ENCODE results near the gene CCDC157. TPM values are rescaled to one million over a fixed set of nuclear protein-coding genes. Genes with fewer than 3 reads are reported as not detected.

The CCDC157 gene
- total RNA-seq, 2 experiments from 2014 or later: 4.0 to 4.7 TPM

DNA sequence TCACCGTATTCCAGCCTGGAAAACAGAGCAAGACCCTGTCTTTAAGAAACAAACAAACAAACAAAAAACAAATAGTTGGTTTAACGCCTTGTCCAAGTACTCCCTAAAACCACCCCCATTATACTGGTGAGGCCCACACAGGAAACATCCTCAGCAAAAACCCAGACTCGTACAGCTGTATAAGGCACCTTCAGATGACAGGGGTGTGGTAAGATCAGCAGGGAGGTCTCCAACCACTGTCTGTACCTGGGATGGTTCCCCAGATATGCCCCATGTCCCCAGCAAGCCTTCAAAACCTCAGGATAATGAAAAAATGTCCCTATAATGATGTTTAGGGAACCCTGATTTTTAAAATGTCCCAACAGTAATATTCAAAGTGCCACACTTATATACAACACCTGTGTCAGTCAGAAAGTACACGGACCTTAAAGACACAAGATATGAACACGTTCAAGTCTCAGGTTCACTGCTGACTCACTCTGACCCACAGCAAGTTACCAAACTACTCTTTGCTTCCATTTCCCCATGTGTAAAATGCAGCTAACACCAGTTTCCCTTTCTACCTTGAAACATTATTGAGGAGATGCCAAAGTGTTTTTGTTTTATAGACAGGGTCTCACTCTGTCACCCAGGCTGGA is 9.4 kb upstream of the CCDC157 start:
- DNase-seq (no peak), ATAC-seq (ENCODE audit: low read depth) (no peak)
- no peaks in the 10 kb centered on the region for H3K9me3 Mint-ChIP-seq
- peaks cover 22% of the 10 kb centered on the region for H3K4me1 Mint-ChIP-seq
- no peaks in the 10 kb centered on the region for H3K27me3 Mint-ChIP-seq
- H3K36me3 Mint-ChIP-seq: peaks cover 53% of the 10 kb centered on the region
- POLR2A ChIA-PET: no interaction called here
- H3K4me3 Mint-ChIP-seq: peak overlapping the region; percentile 27
- peak overlapping the region; percentile 49 for H3K27ac Mint-ChIP-seq

DNA sequence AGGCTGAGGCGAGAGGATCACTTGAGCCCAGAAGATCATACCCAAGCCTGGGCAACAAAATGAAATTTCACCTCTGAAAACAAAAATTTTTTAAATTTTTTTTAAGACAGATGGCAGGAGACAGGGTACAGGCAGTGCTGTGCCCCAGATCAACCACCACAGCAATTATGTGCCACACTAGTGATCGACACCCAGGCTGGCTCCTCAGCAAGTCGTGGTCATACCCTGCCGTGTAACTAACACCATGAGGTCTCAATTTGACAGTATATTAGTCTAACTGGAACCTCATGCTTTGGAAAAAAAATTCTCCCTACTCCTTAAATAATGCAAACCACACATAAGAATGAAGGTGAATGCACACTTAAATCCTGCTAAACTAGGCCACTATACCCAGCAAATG is 8.4 kb upstream of the CCDC157 start:
- no peak overlapping the region for H3K4me3 Mint-ChIP-seq
- H3K36me3 Mint-ChIP-seq: peaks cover 51% of the 10 kb centered on the region
- H3K4me1 Mint-ChIP-seq: peaks cover 23% of the 10 kb centered on the region
- no peak for DNase-seq
- no peaks in the 10 kb centered on the region for H3K27me3 Mint-ChIP-seq
- no peak for ATAC-seq (ENCODE audit: low read depth)
- POLR2A ChIA-PET: no interaction called here
- no peak overlapping the region for H3K27ac Mint-ChIP-seq
- H3K9me3 Mint-ChIP-seq: no peaks in the 10 kb centered on the region

- H3K36me3 Mint-ChIP-seq: peaks cover 52% of the 10 kb centered on the region
- no peak overlapping the region for H3K4me3 Mint-ChIP-seq
- POLR2A ChIA-PET: no interaction called here
- peaks cover 26% of the 10 kb centered on the region for H3K4me1 Mint-ChIP-seq
- DNase-seq: no peak
- H3K9me3 Mint-ChIP-seq: no peaks in the 10 kb centered on the region
- no peaks in the 10 kb centered on the region for H3K27me3 Mint-ChIP-seq
- H3K27ac Mint-ChIP-seq: no peak overlapping the region
- ATAC-seq (ENCODE audit: low read depth): no peak
Observed at GRCh38 chr22:30348809-30349208, 8.0 kb upstream of the CCDC157 start.

DNA sequence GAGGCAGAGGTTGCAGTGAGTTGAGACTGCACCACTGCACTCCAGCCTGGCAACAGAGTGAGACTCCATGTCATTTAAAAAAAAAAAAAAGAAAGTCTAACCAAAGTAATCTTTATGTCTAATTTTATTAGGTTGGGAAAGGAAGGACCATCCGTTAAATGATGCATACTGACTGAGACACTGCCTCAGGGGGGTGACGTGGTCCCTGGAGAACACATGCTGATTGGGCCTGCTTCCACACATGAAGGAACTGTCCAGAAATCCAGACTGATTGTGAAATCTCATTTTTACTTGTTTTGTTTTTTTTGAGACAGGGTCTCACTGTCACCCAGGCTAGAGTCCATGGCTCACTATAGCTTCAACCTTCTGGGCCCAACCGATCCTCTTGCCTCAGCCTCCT is 5.6 kb upstream of the CCDC157 start:
- DNase-seq (no peak), ATAC-seq (ENCODE audit: low read depth) (no peak)
- H3K4me3 Mint-ChIP-seq: no peak overlapping the region
- POLR2A ChIA-PET: no interaction called here
- H3K27me3 Mint-ChIP-seq: no peaks in the 10 kb centered on the region
- no peaks in the 10 kb centered on the region for H3K9me3 Mint-ChIP-seq
- H3K36me3 Mint-ChIP-seq: peaks cover 49% of the 10 kb centered on the region
- H3K4me1 Mint-ChIP-seq: peaks cover 45% of the 10 kb centered on the region
- H3K27ac Mint-ChIP-seq: no peak overlapping the region

DNA sequence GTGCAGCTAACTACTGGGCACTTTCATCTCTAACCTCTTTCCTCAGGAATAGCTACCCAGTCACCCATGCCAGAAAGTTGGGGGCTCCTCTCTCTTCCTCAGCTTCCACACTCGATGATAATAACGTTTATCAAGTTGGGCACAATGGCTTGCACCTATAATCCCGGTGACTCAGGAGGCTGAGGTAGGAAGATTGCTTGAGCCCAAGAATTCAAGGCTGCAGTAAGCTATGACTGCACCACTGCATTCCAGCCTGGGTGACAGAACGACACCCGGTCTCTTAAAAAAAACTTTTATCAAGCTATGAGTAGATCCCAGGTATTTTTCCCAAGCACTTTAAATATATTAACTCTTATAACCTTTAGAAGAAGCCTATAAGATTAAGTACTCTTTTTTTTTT is 2.2 kb upstream of the CCDC157 start:
- H3K4me3 Mint-ChIP-seq: no peak overlapping the region
- no peak for ATAC-seq (ENCODE audit: low read depth)
- no peak for DNase-seq
- H3K27me3 Mint-ChIP-seq: no peaks in the 10 kb centered on the region
- H3K9me3 Mint-ChIP-seq: no peaks in the 10 kb centered on the region
- peaks cover 41% of the 10 kb centered on the region for H3K4me1 Mint-ChIP-seq
- peaks cover 34% of the 10 kb centered on the region for H3K36me3 Mint-ChIP-seq
- no peak overlapping the region for H3K27ac Mint-ChIP-seq
- POLR2A ChIA-PET: interaction anchor here (0.7 to 4.6 kb wide), 3 partner anchors 28 to 824 kb away, joined by 3 to 44 read pairs (median 37); partner anchors contain the start of genes CASTOR1 and TBC1D10A

DNA sequence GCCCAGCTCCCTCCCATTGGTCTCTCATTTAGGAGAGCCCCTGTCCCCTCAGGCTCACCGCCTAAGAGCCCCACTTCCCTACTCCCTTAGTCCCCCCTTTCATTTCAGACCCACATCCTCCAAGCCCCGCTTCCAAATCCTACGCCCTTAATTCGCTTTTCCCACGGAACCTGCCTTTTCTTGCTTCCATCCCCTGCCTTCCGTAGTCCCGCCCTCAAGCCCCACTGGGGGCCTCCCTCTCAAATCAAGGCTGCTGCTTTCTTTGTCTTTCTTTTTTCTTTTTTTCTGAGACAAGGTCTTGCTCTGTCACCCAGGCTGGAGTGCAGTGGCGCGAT is 396 bp downstream of the CCDC157 start:
- peak overlapping the region; percentile 94 for H3K4me3 Mint-ChIP-seq
- POLR2A ChIA-PET: interaction anchor here (0.6 to 4.6 kb wide), 18 partner anchors 15 to 96 kb away, joined by 3 to 44 read pairs (median 4); partner anchors contain the start of genes CASTOR1, RNF215, SEC14L2 and TBC1D10A
- no peaks in the 10 kb centered on the region for H3K27me3 Mint-ChIP-seq
- no peaks in the 10 kb centered on the region for H3K9me3 Mint-ChIP-seq
- peaks cover 43% of the 10 kb centered on the region for H3K4me1 Mint-ChIP-seq
- ATAC-seq (ENCODE audit: low read depth): no peak
- H3K27ac Mint-ChIP-seq: peak overlapping the region; percentile 82
- no peak for DNase-seq
- H3K36me3 Mint-ChIP-seq: peaks cover 15% of the 10 kb centered on the region

- peak overlapping the region; percentile 82 for H3K27ac Mint-ChIP-seq
- no peak for ATAC-seq (ENCODE audit: low read depth)
- H3K4me1 Mint-ChIP-seq: peaks cover 46% of the 10 kb centered on the region
Observed at GRCh38 chr22:30357650-30358215, 926 bp downstream of the CCDC157 start.

DNA sequence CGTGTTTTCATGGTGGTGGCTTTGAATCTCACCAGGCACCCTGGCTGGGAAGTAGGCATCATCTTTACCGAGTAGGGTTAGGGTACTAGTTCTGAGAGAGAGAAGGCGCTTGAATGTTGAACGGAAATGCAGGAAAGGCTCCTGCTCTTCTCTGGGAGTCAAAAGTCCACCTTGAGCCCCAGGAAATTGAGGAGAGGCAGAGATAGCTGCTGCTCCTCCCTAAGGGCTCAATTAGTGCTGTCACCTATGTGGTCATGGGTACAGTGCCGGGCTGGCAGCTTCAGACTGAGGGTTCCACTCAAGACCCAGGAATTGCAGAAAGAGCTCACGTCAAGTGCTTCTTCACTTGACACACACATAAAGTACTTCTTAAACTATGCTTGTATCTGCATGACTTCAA is 1.7 kb downstream of the CCDC157 start:
- no peak overlapping the region for H3K27ac Mint-ChIP-seq
- peaks cover 46% of the 10 kb centered on the region for H3K4me1 Mint-ChIP-seq
- H3K4me3 Mint-ChIP-seq: no peak overlapping the region
- ATAC-seq (ENCODE audit: low read depth): no peak
- H3K27me3 Mint-ChIP-seq: no peaks in the 10 kb centered on the region
- peaks cover 15% of the 10 kb centered on the region for H3K36me3 Mint-ChIP-seq
- H3K9me3 Mint-ChIP-seq: no peaks in the 10 kb centered on the region
- POLR2A ChIA-PET: interaction anchor here (4.6 kb wide), 1 partner anchor 70 kb away, joined by 37 read pairs; the partner anchor contains the start of gene CASTOR1
- DNase-seq: no peak

More at GRCh38 chr22:30357650-30358215, 926 bp downstream of the CCDC157 start:
- Mint-ChIP-seq H3K4me3 (peak overlapping the region; percentile 69), H3K9me3 (no peaks in the 10 kb centered on the region), H3K27me3 (no peaks in the 10 kb centered on the region), H3K36me3 (peaks cover 17% of the 10 kb centered on the region)
- DNase-seq: no peak
- POLR2A ChIA-PET: interaction anchor here (1.2 to 4.6 kb wide), 4 partner anchors 30 to 69 kb away, joined by 9 to 44 read pairs (median 31); partner anchors contain the start of genes CASTOR1, RNF215 and TBC1D10A

DNA sequence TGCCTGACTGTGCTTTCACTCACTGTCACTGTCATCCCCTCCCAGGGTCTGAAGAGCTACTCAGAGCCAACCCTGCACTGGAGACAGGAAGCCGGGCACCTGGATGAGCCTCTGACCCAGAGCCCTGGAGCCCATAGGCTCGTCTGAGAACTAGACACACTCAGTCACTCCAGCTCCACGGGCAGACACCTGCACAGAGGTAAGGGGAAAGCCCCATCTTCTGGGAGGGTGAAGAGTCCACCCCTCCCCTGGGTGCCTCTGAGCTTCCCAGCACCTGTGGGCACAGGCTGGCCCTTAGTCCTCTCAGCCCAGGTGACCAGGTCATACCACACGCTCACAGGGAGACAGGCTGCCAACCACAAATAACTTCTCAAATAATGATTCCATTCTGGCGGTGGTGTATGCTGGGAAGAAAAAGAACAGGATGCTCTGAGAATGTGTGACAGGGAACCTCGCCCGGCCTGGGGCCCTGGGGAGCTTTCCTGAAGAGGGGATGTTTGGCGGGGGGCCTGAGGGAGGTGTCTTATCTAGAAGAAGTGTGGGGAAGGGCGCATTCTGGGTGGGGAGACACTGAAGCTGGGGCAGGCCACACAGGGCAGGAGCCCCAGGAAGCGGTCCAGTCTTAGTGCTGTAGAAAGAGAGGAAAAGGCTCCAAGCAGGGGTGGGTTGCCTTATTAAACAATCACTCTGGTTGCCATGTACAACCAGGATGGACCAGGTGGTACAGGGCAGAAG is 5.3 kb downstream of the CCDC157 start:
- H3K9me3 Mint-ChIP-seq: no peaks in the 10 kb centered on the region
- H3K36me3 Mint-ChIP-seq: peaks cover 2% of the 10 kb centered on the region
- no peak for DNase-seq
- no peaks in the 10 kb centered on the region for H3K27me3 Mint-ChIP-seq
- peaks cover 25% of the 10 kb centered on the region for H3K4me1 Mint-ChIP-seq
- no peak for ATAC-seq (ENCODE audit: low read depth)
- no peak overlapping the region for H3K4me3 Mint-ChIP-seq
- POLR2A ChIA-PET: no interaction called here
- H3K27ac Mint-ChIP-seq: peak overlapping the region; percentile 72

DNA sequence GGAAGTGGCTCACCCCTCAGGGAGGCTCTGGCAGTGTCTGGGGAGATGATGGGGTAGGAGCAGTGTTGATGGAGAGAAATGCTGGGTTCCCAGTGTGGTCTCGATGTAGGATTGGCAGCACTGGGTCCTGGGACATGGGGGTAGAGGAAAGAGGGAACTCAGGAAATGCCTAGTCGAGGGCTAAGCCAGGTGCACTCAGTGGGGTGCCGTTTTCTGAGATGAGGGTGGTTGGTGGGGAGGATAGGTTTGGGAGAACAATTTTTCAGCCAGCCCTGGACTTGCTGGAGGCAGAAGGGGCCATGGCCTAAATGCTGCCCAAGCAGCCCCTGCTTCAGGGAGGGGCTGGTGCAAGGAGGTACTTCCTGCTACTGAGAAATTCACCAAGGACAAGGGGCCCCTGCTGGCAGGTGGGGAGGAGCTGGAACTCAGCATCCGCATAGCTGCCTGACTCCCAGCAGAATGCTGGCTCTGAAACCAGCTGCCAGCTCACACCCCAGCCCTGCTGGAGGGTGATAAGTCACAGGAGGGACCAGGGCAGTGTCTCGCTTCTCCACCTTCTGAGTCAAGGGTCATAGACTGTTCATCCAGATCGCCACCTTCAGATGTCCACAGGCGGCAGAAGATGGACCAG is 6.0 kb downstream of the CCDC157 start:
- H3K27ac Mint-ChIP-seq: peak overlapping the region; percentile 72
- H3K4me3 Mint-ChIP-seq: no peak overlapping the region
- H3K4me1 Mint-ChIP-seq: peaks cover 22% of the 10 kb centered on the region
- no peaks in the 10 kb centered on the region for H3K27me3 Mint-ChIP-seq
- no peaks in the 10 kb centered on the region for H3K9me3 Mint-ChIP-seq
- ATAC-seq (ENCODE audit: low read depth): no peak
- no peak for DNase-seq
- POLR2A ChIA-PET: no interaction called here
- H3K36me3 Mint-ChIP-seq: peaks cover 2% of the 10 kb centered on the region

GRCh38 chr22:30365891-30366290 is 9.1 kb downstream of the CCDC157 start:
- POLR2A ChIA-PET: no interaction called here
- H3K36me3 Mint-ChIP-seq: peaks cover 2% of the 10 kb centered on the region
- H3K4me3 Mint-ChIP-seq: no peak overlapping the region
- no peaks in the 10 kb centered on the region for H3K27me3 Mint-ChIP-seq
- DNase-seq (no peak), ATAC-seq (ENCODE audit: low read depth) (no peak)
- H3K9me3 Mint-ChIP-seq: no peaks in the 10 kb centered on the region
- H3K4me1 Mint-ChIP-seq: peaks cover 19% of the 10 kb centered on the region
- no peak overlapping the region for H3K27ac Mint-ChIP-seq

DNA sequence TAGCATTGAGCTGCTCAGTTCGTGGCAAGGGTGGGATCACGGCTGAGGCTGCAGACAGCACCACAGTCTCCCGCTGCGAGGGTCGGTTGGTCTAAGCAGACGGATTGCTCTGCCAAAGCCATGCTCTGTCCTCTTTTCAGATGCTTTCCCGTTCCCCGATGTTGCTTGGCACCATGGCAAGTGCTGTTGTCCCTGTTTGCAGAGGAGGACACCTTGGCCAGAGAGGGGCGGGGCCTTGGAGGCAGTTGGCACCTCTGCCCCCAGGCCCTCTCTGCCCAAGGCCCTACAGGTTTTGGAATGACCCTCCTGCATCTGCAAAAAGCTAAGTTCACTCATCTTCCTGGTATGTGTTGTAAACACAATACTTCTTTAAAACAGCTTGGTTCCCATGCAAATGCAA is 11.6 kb downstream of the CCDC157 start:
- ATAC-seq (ENCODE audit: low read depth) (no peak), DNase-seq (no peak)
- Mint-ChIP-seq H3K36me3 (no peaks in the 10 kb centered on the region), H3K4me3 (no peak overlapping the region), H3K9me3 (no peaks in the 10 kb centered on the region), H3K27me3 (no peaks in the 10 kb centered on the region), H3K27ac (no peak overlapping the region), H3K4me1 (peaks cover 4% of the 10 kb centered on the region)
- POLR2A ChIA-PET: interaction anchor here (0.8 kb wide), 1 partner anchor 12 kb away, joined by 3 read pairs; no protein-coding TSS in a partner anchor

DNA sequence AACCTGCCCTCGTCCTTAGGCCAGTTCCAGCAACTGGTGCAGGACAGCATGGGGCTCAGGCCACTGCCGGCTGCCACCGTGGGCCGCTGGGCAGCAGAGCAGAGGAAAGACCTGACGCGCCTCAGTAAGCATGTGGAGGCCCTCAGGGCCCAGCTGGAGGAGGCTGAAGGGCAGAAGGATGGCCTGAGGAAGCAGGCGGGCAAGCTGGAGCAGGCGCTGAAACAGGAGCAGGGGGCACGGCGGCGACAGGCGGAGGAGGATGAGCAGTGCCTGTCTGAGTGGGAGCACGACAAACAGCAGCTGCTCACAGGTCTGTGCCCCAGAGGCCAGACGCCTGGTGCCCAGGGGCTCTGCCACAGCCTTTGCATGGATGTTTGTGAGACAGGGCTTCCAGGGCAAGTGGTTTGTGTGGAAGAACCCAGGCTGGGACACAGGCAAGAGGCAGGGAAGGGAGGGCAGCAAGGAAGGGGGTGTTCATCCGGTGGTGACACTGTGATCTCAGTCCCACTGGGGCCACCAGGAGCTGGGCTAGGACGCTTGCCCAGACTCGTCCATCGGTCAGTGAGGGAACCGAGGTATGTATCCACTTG is 13.9 kb downstream of the CCDC157 start:
- H3K27ac Mint-ChIP-seq: no peak overlapping the region

More for the DNA sequence above, 13.9 kb downstream of the CCDC157 start:
- DNase-seq (no peak), ATAC-seq (ENCODE audit: low read depth) (no peak)
- no peaks in the 10 kb centered on the region for H3K36me3 Mint-ChIP-seq
- no peak overlapping the region for H3K4me3 Mint-ChIP-seq
- H3K27me3 Mint-ChIP-seq: no peaks in the 10 kb centered on the region
- H3K9me3 Mint-ChIP-seq: no peaks in the 10 kb centered on the region
- POLR2A ChIA-PET: no interaction called here
- peaks cover 2% of the 10 kb centered on the region for H3K4me1 Mint-ChIP-seq
